Adrenal gland (tissue), 5 donors: Measurements from ENCODE around the gene CCDC149.

Experiments
- POLR2A ChIP-seq, 2 donors: fragments of 450-650 bp; IDR thresholded peaks; one replicate each; pipeline ENCODE4 v1.6.1; 2017; ENCODE audit warnings: antibody characterized with exemption in 2 of 2, mild to moderate bottlenecking in 2 of 2, moderate library complexity in 1 of 2
- TF ChIP-seq, protein P1 (sequence below), 6 experiments: fragments of 450-650 bp in 4 of 6; fragments of 200-600 bp in 2 of 6; sonication (generic) in 1 of 6; IDR thresholded peaks; 1 replicate in 5 of 6; 2 replicates in 1 of 6; pipeline versions ENCODE4 v1.5.1 to v1.8.0; 2016 to 2021; ENCODE audit warnings: antibody characterized with exemption in 6 of 6, mild to moderate bottlenecking in 2 of 6, moderate library complexity in 1 of 6
- donor health status: DM: no; HTN: no; CAD: no.

DNA sequence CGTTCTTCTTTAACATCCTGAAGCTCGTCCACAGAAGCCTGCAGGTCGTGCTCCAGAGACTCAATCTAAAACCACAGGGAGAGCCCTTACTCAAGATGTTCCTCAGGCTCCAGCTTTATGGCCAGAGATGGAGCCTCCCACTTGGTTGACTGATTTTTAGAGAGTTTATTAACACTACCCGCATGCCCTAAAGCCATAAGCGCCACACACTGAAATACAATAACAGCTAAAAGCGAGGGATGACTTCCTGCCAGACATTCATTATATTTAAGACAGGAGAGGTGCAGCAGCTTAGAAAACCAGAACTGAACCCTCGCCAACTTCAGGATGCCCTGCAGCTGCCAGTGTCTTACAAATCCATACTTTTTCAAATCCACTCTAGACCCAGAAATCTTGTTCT lies 75.5 kb downstream of the CCDC149 start:
- TF ChIP-seq, protein P1, sequence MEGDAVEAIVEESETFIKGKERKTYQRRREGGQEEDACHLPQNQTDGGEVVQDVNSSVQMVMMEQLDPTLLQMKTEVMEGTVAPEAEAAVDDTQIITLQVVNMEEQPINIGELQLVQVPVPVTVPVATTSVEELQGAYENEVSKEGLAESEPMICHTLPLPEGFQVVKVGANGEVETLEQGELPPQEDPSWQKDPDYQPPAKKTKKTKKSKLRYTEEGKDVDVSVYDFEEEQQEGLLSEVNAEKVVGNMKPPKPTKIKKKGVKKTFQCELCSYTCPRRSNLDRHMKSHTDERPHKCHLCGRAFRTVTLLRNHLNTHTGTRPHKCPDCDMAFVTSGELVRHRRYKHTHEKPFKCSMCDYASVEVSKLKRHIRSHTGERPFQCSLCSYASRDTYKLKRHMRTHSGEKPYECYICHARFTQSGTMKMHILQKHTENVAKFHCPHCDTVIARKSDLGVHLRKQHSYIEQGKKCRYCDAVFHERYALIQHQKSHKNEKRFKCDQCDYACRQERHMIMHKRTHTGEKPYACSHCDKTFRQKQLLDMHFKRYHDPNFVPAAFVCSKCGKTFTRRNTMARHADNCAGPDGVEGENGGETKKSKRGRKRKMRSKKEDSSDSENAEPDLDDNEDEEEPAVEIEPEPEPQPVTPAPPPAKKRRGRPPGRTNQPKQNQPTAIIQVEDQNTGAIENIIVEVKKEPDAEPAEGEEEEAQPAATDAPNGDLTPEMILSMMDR (IDR thresholded peaks at IDR 0.05), result no peak
- TF ChIP-seq POLR2A (IDR thresholded peaks at IDR 0.05), result no peak
